HCT116 (cell line): ENCODE results near the gene OR2AP1.

ENCODE experiments used
- POLR2A ChIP-seq: IDR thresholded peaks from 2 replicates; pipeline ENCODE4 v1.7.0; 2011; ENCODE audit warnings: borderline replicate concordance; ENCODE audit not compliant: insufficient read depth, insufficient read length; ENCODE audit errors: extremely low read depth
- RAD21 ChIP-seq: IDR thresholded peaks from 2 replicates; pipeline ENCODE4 v1.6.1; 2012; ENCODE audit warnings: low read depth, mild to moderate bottlenecking
- SP1 ChIP-seq: IDR thresholded peaks from 2 replicates; pipeline ENCODE4 v1.6.1; 2012; ENCODE audit warnings: low read depth
- SRF ChIP-seq: IDR thresholded peaks from 2 replicates; pipeline ENCODE4 v1.6.1; 2012; ENCODE audit warnings: low read depth
- TF ChIP-seq, protein P1 (sequence below), 3 experiments: fragments of 200-600 bp in 1 of 3; sonication (generic) in 1 of 3; IDR thresholded peaks in 2 of 3; conservative IDR thresholded peaks in 1 of 3; 2 replicates each; pipeline ENCODE4 v1.5.1; 2012 to 2017; ENCODE audit warnings: low read depth in 2 of 3, low read length in 2 of 3, antibody characterized with exemption in 1 of 3, borderline replicate concordance in 1 of 3, control low read depth in 1 of 3, mild to moderate bottlenecking in 1 of 3, mixed read lengths in 1 of 3, mixed run types in 1 of 3, moderate library complexity in 1 of 3; ENCODE audit not compliant: insufficient read depth in 1 of 3

DNA sequence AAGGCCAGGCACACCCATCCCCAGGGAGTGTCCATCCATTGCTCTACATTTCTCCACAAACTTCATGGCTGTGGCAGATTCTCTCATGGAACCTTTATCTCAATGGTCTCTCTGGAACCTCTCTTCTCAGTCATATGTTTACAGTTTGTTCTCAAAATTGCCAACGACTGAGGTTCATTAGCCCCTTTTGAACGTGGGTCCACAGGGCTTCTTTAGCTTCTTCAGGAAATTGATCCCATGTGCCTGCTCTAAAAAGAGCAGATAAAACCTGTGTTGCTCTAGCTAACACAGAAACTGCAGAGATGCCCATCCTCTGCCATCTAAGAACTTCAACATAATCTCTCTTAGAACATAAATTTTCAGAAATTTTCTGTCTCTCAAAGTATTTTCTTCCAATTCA, 23.0 kb upstream of the OR2AP1 start, which contains the start of gene OR6C4:
- TF ChIP-seq SRF, result no peak
- TF ChIP-seq, protein P1, sequence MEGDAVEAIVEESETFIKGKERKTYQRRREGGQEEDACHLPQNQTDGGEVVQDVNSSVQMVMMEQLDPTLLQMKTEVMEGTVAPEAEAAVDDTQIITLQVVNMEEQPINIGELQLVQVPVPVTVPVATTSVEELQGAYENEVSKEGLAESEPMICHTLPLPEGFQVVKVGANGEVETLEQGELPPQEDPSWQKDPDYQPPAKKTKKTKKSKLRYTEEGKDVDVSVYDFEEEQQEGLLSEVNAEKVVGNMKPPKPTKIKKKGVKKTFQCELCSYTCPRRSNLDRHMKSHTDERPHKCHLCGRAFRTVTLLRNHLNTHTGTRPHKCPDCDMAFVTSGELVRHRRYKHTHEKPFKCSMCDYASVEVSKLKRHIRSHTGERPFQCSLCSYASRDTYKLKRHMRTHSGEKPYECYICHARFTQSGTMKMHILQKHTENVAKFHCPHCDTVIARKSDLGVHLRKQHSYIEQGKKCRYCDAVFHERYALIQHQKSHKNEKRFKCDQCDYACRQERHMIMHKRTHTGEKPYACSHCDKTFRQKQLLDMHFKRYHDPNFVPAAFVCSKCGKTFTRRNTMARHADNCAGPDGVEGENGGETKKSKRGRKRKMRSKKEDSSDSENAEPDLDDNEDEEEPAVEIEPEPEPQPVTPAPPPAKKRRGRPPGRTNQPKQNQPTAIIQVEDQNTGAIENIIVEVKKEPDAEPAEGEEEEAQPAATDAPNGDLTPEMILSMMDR (IDR thresholded peaks at IDR 0.05 in 2 of 3, conservative IDR thresholded peaks at IDR 0.05 in 1 of 3; ENCODE audit: borderline replicate concordance in 1 of 3, insufficient read depth in 1 of 3, low read depth in 2 of 3, low read length in 2 of 3), result no peak
- TF ChIP-seq SP1, result no peak
- TF ChIP-seq RAD21, result no peak
- TF ChIP-seq POLR2A, result no peak
